ENCODE data around the gene TEN1.
A peak's percentile ranks its signal among the peaks of the same experiment; 100 is the strongest.

Gene TEN1

DNA sequence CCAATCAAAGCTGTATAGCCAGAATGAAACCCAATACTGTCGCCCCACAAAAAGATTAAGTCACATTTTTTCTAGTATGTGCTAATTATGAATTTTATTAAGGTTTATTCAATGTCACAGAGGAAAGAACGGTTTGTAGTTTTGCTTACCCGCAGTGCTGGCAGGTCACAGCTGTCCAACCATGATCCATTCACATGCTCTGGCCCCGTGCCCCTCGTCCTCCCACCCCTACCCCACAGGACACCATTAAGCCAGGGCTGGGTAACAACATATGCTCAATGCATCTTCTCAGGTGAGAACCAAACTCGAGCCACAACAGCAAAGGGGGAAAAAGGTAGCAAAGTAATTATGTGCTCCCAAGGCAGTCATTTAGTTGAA is 37.6 kb upstream of the TEN1 start:
- no peaks in the 10 kb centered on the region for H4K20me1 ChIP-seq (ENCODE audit: insufficient read depth, low read length)
- H3K4me3 ChIP-seq (ENCODE audit: low read length): peak overlapping the region; percentile 88
- H3K9me2 ChIP-seq (replicated peaks; ENCODE audit: insufficient read depth, low read length): no peaks in the 10 kb centered on the region
- no peaks in the 10 kb centered on the region for H3F3A ChIP-seq (ENCODE audit: insufficient read depth, low read length)
- H3K79me2 ChIP-seq (ENCODE audit: low read length): no peaks in the 10 kb centered on the region
- peak overlapping the region; percentile 84; the same call in 1 of the 2 replicates for H3K9ac ChIP-seq (ENCODE audit: low read length)
- H3K36me3 ChIP-seq (replicated peaks; ENCODE audit: insufficient read depth, low read length): no peaks in the 10 kb centered on the region
- H3K4me2 ChIP-seq (ENCODE audit: low read depth, low read length): peak overlapping the region; percentile 91
- no peak overlapping the region for H3K27ac ChIP-seq (ENCODE audit: low read length)
- no peaks in the 10 kb centered on the region for H3K27me3 ChIP-seq (replicated peaks; ENCODE audit: insufficient read depth, low read length)
- no peak for DNase-seq
- peak overlapping the region; percentile 65 for H2AFZ ChIP-seq (ENCODE audit: low read length)
- peaks cover 6% of the 10 kb centered on the region for H3K4me1 ChIP-seq (ENCODE audit: low read length)
- H3K9me3 ChIP-seq (replicated peaks; ENCODE audit: insufficient read depth, low read length): no peaks in the 10 kb centered on the region
- TF ChIP-seq CTCF (IDR thresholded peaks at IDR 0.05; ENCODE audit: low read length) (no peak), EZH2 (optimal IDR thresholded peaks at IDR 0.05; ENCODE audit: low read depth, low read length) (no peak), EZH2phosphoT487 (IDR thresholded peaks at IDR 0.05; ENCODE audit: low read length) (no peak)

GRCh38 chr17:75942473-75942872 is 36.6 kb upstream of the TEN1 start:
- H3K4me2 ChIP-seq (ENCODE audit: low read depth, low read length): no peak overlapping the region
- no peaks in the 10 kb centered on the region for H3K9me3 ChIP-seq (replicated peaks; ENCODE audit: insufficient read depth, low read length)
- no peak overlapping the region for H2AFZ ChIP-seq (ENCODE audit: low read length)
- H3K79me2 ChIP-seq (ENCODE audit: low read length): no peaks in the 10 kb centered on the region
- no peak for TF ChIP-seq CTCF (IDR thresholded peaks at IDR 0.05; ENCODE audit: low read length)
- TF ChIP-seq EZH2 (optimal IDR thresholded peaks at IDR 0.05; ENCODE audit: low read depth, low read length): no peak
- TF ChIP-seq EZH2phosphoT487 (IDR thresholded peaks at IDR 0.05; ENCODE audit: low read length): no peak
- peaks cover 6% of the 10 kb centered on the region for H3K4me1 ChIP-seq (ENCODE audit: low read length)
- no peak for DNase-seq
- no peaks in the 10 kb centered on the region for H4K20me1 ChIP-seq (ENCODE audit: insufficient read depth, low read length)
- no peak overlapping the region for H3K9ac ChIP-seq (ENCODE audit: low read length)
- no peak overlapping the region for H3K27ac ChIP-seq (ENCODE audit: low read length)
- H3K36me3 ChIP-seq (replicated peaks; ENCODE audit: insufficient read depth, low read length): no peaks in the 10 kb centered on the region
- H3F3A ChIP-seq (ENCODE audit: insufficient read depth, low read length): no peaks in the 10 kb centered on the region
- no peaks in the 10 kb centered on the region for H3K27me3 ChIP-seq (replicated peaks; ENCODE audit: insufficient read depth, low read length)
- H3K4me3 ChIP-seq (ENCODE audit: low read length): no peak overlapping the region
- no peaks in the 10 kb centered on the region for H3K9me2 ChIP-seq (replicated peaks; ENCODE audit: insufficient read depth, low read length)

GRCh38 chr17:75943491-75943890 is 35.5 kb upstream of the TEN1 start:
- no peak for TF ChIP-seq EZH2phosphoT487 (IDR thresholded peaks at IDR 0.05; ENCODE audit: low read length)
- no peak for TF ChIP-seq EZH2 (optimal IDR thresholded peaks at IDR 0.05; ENCODE audit: low read depth, low read length)
- TF ChIP-seq CTCF (IDR thresholded peaks at IDR 0.05; ENCODE audit: low read length): no peak
- no peak overlapping the region for H3K4me3 ChIP-seq (ENCODE audit: low read length)
- no peaks in the 10 kb centered on the region for H3F3A ChIP-seq (ENCODE audit: insufficient read depth, low read length)
- H4K20me1 ChIP-seq (ENCODE audit: insufficient read depth, low read length): no peaks in the 10 kb centered on the region
- H3K36me3 ChIP-seq (replicated peaks; ENCODE audit: insufficient read depth, low read length): no peaks in the 10 kb centered on the region
- no peaks in the 10 kb centered on the region for H3K27me3 ChIP-seq (replicated peaks; ENCODE audit: insufficient read depth, low read length)
- no peak overlapping the region for H3K27ac ChIP-seq (ENCODE audit: low read length)
- H3K9ac ChIP-seq (ENCODE audit: low read length): no peak overlapping the region
- H3K9me2 ChIP-seq (replicated peaks; ENCODE audit: insufficient read depth, low read length): no peaks in the 10 kb centered on the region
- no peak overlapping the region for H3K4me2 ChIP-seq (ENCODE audit: low read depth, low read length)
- H2AFZ ChIP-seq (ENCODE audit: low read length): no peak overlapping the region
- H3K4me1 ChIP-seq (ENCODE audit: low read length): peaks cover 6% of the 10 kb centered on the region
- no peak for DNase-seq
- H3K79me2 ChIP-seq (ENCODE audit: low read length): no peaks in the 10 kb centered on the region
- H3K9me3 ChIP-seq (replicated peaks; ENCODE audit: insufficient read depth, low read length): no peaks in the 10 kb centered on the region

Data from MM.1S (cell line).